ENCODE results near the gene WDR37. TPM values are rescaled to one million over a fixed set of nuclear protein-coding genes. Genes with fewer than 3 reads are reported as not detected.

Gene WDR37
- total RNA-seq, 4 donors from 2014 or later, result 9.4 to 18.9 (median 11.9) TPM

GRCh38 chr10:1138529-1138928 is 82.3 kb downstream of the WDR37 start:
- intact Hi-C loops (cut with DNase I; ENCODE audit: low total_unique reads), result no loop called here
- WGBS, 2 donors, result 76 to 79% methylated on average over 1 of the region's 1 CpG
- no peak for DNase-seq (ENCODE audit: low spot score in 2 of 2)
- TF ChIP-seq POLR2A (IDR thresholded peaks at IDR 0.05) (no peak), CTCF (IDR thresholded peaks at IDR 0.05) (no peak)
- H3K4me3 ChIP-seq (ENCODE audit: low read depth, poor library complexity, severe bottlenecking), result no peak overlapping the region

- intact Hi-C loops (cut with DNase I; ENCODE audit: low total_unique reads), result no loop called here
- peak in 1 of 2 donors; percentile 63 for DNase-seq (ENCODE audit: low spot score in 2 of 2)
- TF ChIP-seq POLR2A (IDR thresholded peaks at IDR 0.05) (no peak), CTCF (IDR thresholded peaks at IDR 0.05) (no peak)
- 69 to 72% methylated on average over 7 of the region's 7 CpGs for WGBS, 2 donors
- no peak overlapping the region for H3K4me3 ChIP-seq (ENCODE audit: low read depth, poor library complexity, severe bottlenecking)
Observed at GRCh38 chr10:1141261-1141660, 85.1 kb downstream of the WDR37 start.

DNA sequence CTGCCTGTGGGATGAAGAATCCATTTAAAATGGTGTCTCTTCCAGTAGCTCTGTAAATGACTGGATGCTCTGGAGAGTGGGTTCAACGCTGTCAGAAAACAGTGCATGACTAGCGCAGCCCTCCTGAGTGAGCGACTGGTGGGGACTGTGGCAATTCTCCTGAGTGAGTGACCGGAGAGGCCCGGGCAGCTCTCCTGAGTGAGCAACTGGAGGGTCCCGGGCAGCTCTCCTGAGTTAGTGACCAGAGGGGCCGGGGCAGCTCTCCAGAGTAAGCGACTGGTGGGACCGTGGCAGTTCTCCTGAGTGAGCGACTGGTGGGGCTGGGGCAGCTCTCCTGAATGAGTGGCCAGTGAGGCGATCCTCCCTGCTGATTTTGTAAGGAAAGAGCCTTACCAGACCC is 85.5 kb downstream of the WDR37 start:
- intact Hi-C loops (cut with DNase I; ENCODE audit: low total_unique reads), result no loop called here
- DNase-seq (ENCODE audit: low spot score in 2 of 2), result peak in 1 of 2 donors; percentile 78
- no peak for TF ChIP-seq CTCF (IDR thresholded peaks at IDR 0.05)
- TF ChIP-seq POLR2A (IDR thresholded peaks at IDR 0.05), result no peak
- no peak overlapping the region for H3K4me3 ChIP-seq (ENCODE audit: low read depth, poor library complexity, severe bottlenecking)
- WGBS, 2 donors, result 92% methylated on average over 11 of the region's 11 CpGs

DNA sequence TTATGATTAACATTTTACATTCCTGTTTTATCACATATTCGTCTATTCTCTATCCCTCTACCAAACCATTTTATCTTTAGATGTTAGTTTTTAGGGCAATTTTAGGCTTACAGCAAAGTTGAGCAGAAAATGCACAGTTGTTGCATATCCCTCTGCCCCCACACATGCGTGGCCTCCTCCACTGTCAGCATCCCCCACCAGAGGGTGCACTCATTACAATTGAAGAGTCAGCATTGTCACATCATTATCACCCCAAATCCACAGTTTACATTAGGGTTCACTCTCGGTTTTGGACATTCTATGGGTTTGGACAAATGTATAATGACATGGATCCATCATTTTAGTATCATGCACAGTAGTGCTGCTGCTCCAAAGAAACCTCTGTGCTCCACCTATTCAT is 86.4 kb downstream of the WDR37 start:
- DNase-seq (ENCODE audit: low spot score in 2 of 2), result peak in 1 of 2 donors; percentile 7
- intact Hi-C loops (cut with DNase I; ENCODE audit: low total_unique reads), result no loop called here
- 64 to 66% methylated on average over 3 of the region's 3 CpGs for WGBS, 2 donors
- TF ChIP-seq POLR2A (IDR thresholded peaks at IDR 0.05) (no peak), CTCF (IDR thresholded peaks at IDR 0.05) (no peak)
- no peak overlapping the region for H3K4me3 ChIP-seq (ENCODE audit: low read depth, poor library complexity, severe bottlenecking)

DNA sequence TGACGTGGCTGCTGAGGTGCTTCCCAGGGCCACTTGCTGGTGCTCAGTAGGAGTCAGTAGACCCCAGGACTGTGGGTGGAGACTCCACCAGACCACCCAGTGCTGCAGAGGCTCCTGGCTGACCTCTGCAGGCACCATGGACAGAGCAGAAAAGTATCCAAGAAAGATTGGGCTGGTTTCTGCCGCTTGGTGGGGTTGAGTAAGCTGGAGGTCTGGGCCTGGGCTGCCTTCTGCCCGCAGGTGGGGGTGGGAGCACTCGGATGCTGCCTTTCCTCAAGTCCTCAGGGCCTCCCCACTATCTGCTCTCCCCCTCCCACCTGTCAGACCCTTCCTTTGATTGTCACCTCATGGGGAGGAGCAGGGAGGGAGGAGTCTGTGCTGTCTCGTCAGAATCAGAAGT is 91.6 kb downstream of the WDR37 start:
- TF ChIP-seq CTCF (IDR thresholded peaks at IDR 0.05) (no peak), POLR2A (IDR thresholded peaks at IDR 0.05) (no peak)
- DNase-seq (ENCODE audit: low spot score in 2 of 2), result peak in 1 of 2 donors; percentile 31
- 51 to 78% methylated on average over 3 to 4 of the region's 5 CpGs for WGBS, 2 donors
- intact Hi-C loops (cut with DNase I; ENCODE audit: low total_unique reads), result no loop called here
- no peak overlapping the region for H3K4me3 ChIP-seq (ENCODE audit: low read depth, poor library complexity, severe bottlenecking)

DNA sequence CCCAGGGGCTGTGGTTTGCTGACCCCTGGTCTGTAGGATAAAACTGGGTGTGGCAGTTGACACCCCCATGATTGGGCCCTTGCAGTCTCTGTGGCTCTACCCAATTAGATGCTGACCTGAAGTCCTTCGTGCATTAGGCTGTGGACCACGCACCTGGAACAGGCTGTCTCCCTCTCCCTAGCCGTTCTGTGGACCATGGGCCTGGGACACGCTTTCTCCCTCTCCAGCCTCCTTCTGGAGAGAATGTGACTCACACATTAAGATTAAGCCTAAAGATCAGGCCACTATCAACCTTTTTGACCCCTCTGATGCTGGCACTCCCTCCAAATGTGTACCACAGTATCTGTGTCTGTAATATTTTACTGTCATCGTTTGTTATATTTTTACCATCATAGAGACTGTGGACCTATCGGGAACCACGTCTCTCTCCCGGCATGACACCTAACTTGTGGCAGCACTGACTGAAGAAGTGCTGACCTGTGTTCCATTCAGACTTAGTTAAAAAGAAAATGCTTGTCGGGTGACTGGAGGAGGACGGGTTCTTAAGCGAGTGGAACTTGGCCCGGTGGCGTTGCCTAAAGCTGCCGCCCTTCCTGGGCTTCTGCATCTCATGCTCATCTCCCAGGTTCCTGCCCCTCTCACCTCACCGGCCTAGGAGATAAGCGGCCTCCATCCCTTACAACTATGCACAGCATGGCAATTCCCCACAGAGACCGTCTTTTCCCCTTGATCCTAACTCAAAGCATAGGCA is 92.8 kb downstream of the WDR37 start:
- WGBS, 2 donors, result 90 to 92% methylated on average over 17 of the region's 17 CpGs
- DNase-seq (ENCODE audit: low spot score in 2 of 2), result peak in 1 of 2 donors; percentile 61
- TF ChIP-seq POLR2A (IDR thresholded peaks at IDR 0.05) (no peak), CTCF (IDR thresholded peaks at IDR 0.05) (no peak)
- intact Hi-C loops (cut with DNase I; ENCODE audit: low total_unique reads), result no loop called here
- no peak overlapping the region for H3K4me3 ChIP-seq (ENCODE audit: low read depth, poor library complexity, severe bottlenecking)

Measured in lower leg skin (tissue), 4 donors.